Nephron progenitor cell (in vitro differentiated cells): ENCODE measurements around the gene KNDC1.
A peak's percentile ranks its signal among the peaks of the same experiment; 100 is the strongest.
"Not testable (repeated sequence)": the region's sequence is repeated elsewhere in the genome, so short reads cannot be mapped to it uniquely, and the experiment has no call there.

Source experiments
- DNase-seq: peaks from one replicate; pipeline ENCODE4 v3.0.0; 2021
- H3K27ac Mint-ChIP-seq: 2 replicates; pipeline ENCODE4 v1.8.0; 2021; ENCODE audit warnings: mild to moderate bottlenecking, moderate library complexity, mixed read lengths
- H3K27me3 Mint-ChIP-seq: 2 replicates; pipeline ENCODE4 v1.8.0; 2021; ENCODE audit warnings: mild to moderate bottlenecking, low read depth, mixed read lengths; ENCODE audit not compliant: poor library complexity
- H3K36me3 Mint-ChIP-seq: 2 replicates; pipeline ENCODE4 v1.8.0; 2021; ENCODE audit warnings: low read depth, mixed read lengths
- H3K4me1 Mint-ChIP-seq: 2 replicates; pipeline ENCODE4 v1.8.0; 2021; ENCODE audit warnings: mixed read lengths
- H3K4me3 Mint-ChIP-seq: 2 replicates; pipeline ENCODE4 v1.8.0; 2021; ENCODE audit warnings: mild to moderate bottlenecking, moderate library complexity, mixed read lengths
- H3K9me3 Mint-ChIP-seq: 2 replicates; pipeline ENCODE4 v1.8.0; 2021; ENCODE audit warnings: mild to moderate bottlenecking, moderate library complexity, mixed read lengths
- TF ChIP-seq, protein P1 (sequence below): fragments of 200-600 bp; sonication (generic); IDR thresholded peaks from 2 replicates; pipeline ENCODE4 v1.5.0; 2021; ENCODE audit warnings: antibody characterized with exemption

KNDC1 gene

DNA sequence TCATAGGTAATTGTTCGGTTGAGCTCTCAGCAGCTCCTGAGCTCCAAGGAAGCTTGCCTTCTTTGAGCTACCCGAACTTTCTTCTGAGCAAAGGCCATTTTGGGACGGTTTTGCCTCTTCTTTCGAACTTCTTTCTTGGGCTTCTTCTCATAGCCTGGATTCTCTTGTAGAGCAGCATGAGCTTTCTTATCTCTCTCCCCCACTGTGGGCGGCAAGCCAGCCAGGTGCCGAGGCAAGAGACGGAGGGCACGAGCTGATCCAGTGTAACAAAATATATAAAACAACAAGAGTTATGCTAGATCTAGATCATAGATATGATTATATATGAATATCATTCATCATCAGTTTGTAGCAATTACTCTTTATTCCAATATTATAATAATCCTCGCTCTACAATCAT is 16.5 kb upstream of the KNDC1 start:
- Mint-ChIP-seq H3K36me3 (peaks cover 9% of the 10 kb centered on the region), H3K4me3 (no peak overlapping the region), H3K9me3 (peaks cover 25% of the 10 kb centered on the region), H3K4me1 (peaks cover 43% of the 10 kb centered on the region), H3K27me3 (peaks cover 25% of the 10 kb centered on the region), H3K27ac (no peak overlapping the region)
- TF ChIP-seq, protein P1, sequence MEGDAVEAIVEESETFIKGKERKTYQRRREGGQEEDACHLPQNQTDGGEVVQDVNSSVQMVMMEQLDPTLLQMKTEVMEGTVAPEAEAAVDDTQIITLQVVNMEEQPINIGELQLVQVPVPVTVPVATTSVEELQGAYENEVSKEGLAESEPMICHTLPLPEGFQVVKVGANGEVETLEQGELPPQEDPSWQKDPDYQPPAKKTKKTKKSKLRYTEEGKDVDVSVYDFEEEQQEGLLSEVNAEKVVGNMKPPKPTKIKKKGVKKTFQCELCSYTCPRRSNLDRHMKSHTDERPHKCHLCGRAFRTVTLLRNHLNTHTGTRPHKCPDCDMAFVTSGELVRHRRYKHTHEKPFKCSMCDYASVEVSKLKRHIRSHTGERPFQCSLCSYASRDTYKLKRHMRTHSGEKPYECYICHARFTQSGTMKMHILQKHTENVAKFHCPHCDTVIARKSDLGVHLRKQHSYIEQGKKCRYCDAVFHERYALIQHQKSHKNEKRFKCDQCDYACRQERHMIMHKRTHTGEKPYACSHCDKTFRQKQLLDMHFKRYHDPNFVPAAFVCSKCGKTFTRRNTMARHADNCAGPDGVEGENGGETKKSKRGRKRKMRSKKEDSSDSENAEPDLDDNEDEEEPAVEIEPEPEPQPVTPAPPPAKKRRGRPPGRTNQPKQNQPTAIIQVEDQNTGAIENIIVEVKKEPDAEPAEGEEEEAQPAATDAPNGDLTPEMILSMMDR = no peak
- no peak for DNase-seq

GRCh38 chr10:133144771-133145170 is 15.2 kb upstream of the KNDC1 start:
- Mint-ChIP-seq H3K4me3 (peak overlapping the region; percentile 67), H3K27ac (no peak overlapping the region)
- TF ChIP-seq, protein P1 = no peak

GRCh38 chr10:133150226-133150625 is 9.8 kb upstream of the KNDC1 start:
- DNase-seq = no peak
- H3K4me1 Mint-ChIP-seq = peaks cover 14% of the 10 kb centered on the region
- H3K27ac Mint-ChIP-seq = no peak overlapping the region
- H3K27me3 Mint-ChIP-seq = peaks cover 64% of the 10 kb centered on the region
- TF ChIP-seq, protein P1 = no peak
- peaks cover 14% of the 10 kb centered on the region for H3K36me3 Mint-ChIP-seq
- H3K9me3 Mint-ChIP-seq = peaks cover 45% of the 10 kb centered on the region
- no peak overlapping the region for H3K4me3 Mint-ChIP-seq

More at GRCh38 chr10:133144771-133145170, 15.2 kb upstream of the KNDC1 start:
- Mint-ChIP-seq H3K36me3 (peaks cover 14% of the 10 kb centered on the region), H3K4me1 (peaks cover 43% of the 10 kb centered on the region), H3K9me3 (peaks cover 37% of the 10 kb centered on the region), H3K27me3 (peaks cover 32% of the 10 kb centered on the region)
- no peak for DNase-seq

- peaks cover 47% of the 10 kb centered on the region for H3K9me3 Mint-ChIP-seq
- no peak overlapping the region for H3K4me3 Mint-ChIP-seq
- no peak for DNase-seq
- H3K27ac Mint-ChIP-seq = no peak overlapping the region
- H3K36me3 Mint-ChIP-seq = peaks cover 14% of the 10 kb centered on the region
- TF ChIP-seq, protein P1 = no peak
- H3K4me1 Mint-ChIP-seq = peaks cover 11% of the 10 kb centered on the region
- H3K27me3 Mint-ChIP-seq = peaks cover 63% of the 10 kb centered on the region
Observed at GRCh38 chr10:133150656-133151055, 9.4 kb upstream of the KNDC1 start.

- H3K4me3 Mint-ChIP-seq = not testable (repeated sequence)
Observed at GRCh38 chr10:133151071-133151470, 8.9 kb upstream of the KNDC1 start.

GRCh38 chr10:133151543-133151972 is 8.5 kb upstream of the KNDC1 start:
- Mint-ChIP-seq H3K36me3 (peaks cover 14% of the 10 kb centered on the region), H3K27me3 (peaks cover 58% of the 10 kb centered on the region), H3K9me3 (peaks cover 42% of the 10 kb centered on the region), H3K4me1 (peaks cover 11% of the 10 kb centered on the region), H3K27ac (no peak overlapping the region), H3K4me3 (no peak overlapping the region)
- TF ChIP-seq, protein P1 = no peak
- no peak for DNase-seq

More at GRCh38 chr10:133151071-133151470, 8.9 kb upstream of the KNDC1 start:
- not testable (repeated sequence) for DNase-seq, H3K27ac Mint-ChIP-seq
- Mint-ChIP-seq H3K9me3 (peaks cover 47% of the 10 kb centered on the region), H3K4me1 (peaks cover 11% of the 10 kb centered on the region), H3K27me3 (peaks cover 63% of the 10 kb centered on the region), H3K36me3 (peaks cover 14% of the 10 kb centered on the region)
